ENCODE data around the gene PTGES3L. TPM values are rescaled to one million over a fixed set of nuclear protein-coding genes. Genes with fewer than 3 reads are reported as not detected.
A peak's percentile ranks its signal among the peaks of the same experiment; 100 is the strongest.

The PTGES3L gene
- total and polyA plus RNA-seq, 2 of the 13 experiments (the other 11 are each of a cell fraction or from before 2014, with no cell fraction given), result 1.2 to 2.9 TPM

DNA sequence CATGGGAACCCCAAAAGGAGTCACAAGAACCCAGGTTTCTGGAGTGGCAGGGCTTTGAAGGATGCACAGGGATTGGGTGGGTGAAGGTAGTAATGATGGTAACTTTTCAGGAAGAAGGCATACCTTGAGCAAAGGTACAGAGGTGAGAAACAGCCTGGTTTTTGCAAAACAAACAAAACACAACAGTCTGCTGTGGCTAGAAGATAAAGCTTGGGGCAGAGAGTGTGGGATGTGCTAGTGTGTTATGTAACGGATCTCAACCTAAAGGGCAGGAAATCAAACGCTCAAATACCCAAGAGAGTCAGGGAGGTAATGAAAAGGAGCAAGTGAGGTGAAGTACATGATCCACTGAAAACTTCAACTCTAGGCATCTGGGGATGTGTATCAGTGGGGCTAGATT is 4.6 kb downstream of the PTGES3L start (continued):
- TF ChIP-seq CHD2 (IDR thresholded peaks at IDR 0.05; ENCODE audit: low read depth, low read length), result no peak
- TF ChIP-seq SNRNP70 (IDR thresholded peaks at IDR 0.05; ENCODE audit: low read depth, low read length), result no peak
- TF ChIP-seq ZNF232 (CRISPR knock-in tag; IDR thresholded peaks at IDR 0.05; ENCODE audit: borderline replicate concordance), result no peak
- TF ChIP-seq, protein P1, sequence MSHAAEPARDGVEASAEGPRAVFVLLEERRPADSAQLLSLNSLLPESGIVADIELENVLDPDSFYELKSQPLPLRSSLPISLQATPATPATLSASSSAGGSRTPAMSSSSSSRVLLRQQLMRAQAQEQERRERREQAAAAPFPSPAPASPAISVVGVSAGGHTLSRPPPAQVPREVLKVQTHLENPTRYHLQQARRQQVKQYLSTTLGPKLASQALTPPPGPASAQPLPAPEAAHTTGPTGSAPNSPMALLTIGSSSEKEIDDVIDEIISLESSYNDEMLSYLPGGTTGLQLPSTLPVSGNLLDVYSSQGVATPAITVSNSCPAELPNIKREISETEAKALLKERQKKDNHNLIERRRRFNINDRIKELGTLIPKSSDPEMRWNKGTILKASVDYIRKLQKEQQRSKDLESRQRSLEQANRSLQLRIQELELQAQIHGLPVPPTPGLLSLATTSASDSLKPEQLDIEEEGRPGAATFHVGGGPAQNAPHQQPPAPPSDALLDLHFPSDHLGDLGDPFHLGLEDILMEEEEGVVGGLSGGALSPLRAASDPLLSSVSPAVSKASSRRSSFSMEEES (CRISPR knock-in tag; IDR thresholded peaks at IDR 0.05), result no peak
- no peak for TF ChIP-seq YEATS4 (CRISPR knock-in tag; IDR thresholded peaks at IDR 0.05; ENCODE audit: borderline replicate concordance)
- TF ChIP-seq CBFB (CRISPR knock-in tag; IDR thresholded peaks at IDR 0.05), result no peak
- no peak for TF ChIP-seq SKI (IDR thresholded peaks at IDR 0.05; ENCODE audit: partially characterized antibody)
- TF ChIP-seq ZNF790 (CRISPR knock-in tag; IDR thresholded peaks at IDR 0.05; ENCODE audit: borderline replicate concordance), result no peak
- TF ChIP-seq FOSL1 (CRISPR knock-in tag; IDR thresholded peaks at IDR 0.05; ENCODE audit: borderline replicate concordance), result no peak
- TF ChIP-seq SRY (CRISPR knock-in tag; IDR thresholded peaks at IDR 0.05), result no peak
- no peak for TF ChIP-seq GATAD1 (CRISPR knock-in tag; IDR thresholded peaks at IDR 0.05)
- no peak for TF ChIP-seq ONECUT2 (CRISPR knock-in tag; IDR thresholded peaks at IDR 0.05)
- TF ChIP-seq ZSCAN30 (CRISPR knock-in tag; IDR thresholded peaks at IDR 0.05), result no peak
- TF ChIP-seq ZNF644 (CRISPR knock-in tag; IDR thresholded peaks at IDR 0.05; ENCODE audit: low read depth), result no peak
- TF ChIP-seq MAFF (IDR thresholded peaks at IDR 0.05; ENCODE audit: low read depth, low read length), result no peak
- no peak for TF ChIP-seq CCAR2 (optimal IDR thresholded peaks at IDR 0.05; ENCODE audit: low read depth, low read length)
- TF ChIP-seq MTF2 (CRISPR knock-in tag; IDR thresholded peaks at IDR 0.05; ENCODE audit: borderline replicate concordance), result no peak
- 0 out of 2 replicates have a peak, but pooled peaks have one; percentile 22 for TF ChIP-seq PITX1 (CRISPR knock-in tag; IDR thresholded peaks at IDR 0.05)
- no peak for TF ChIP-seq AGO2 (optimal IDR thresholded peaks at IDR 0.05; ENCODE audit: low read depth, low read length)
- TF ChIP-seq ZMYM3 (CRISPR knock-in tag; IDR thresholded peaks at IDR 0.05), result no peak
- no peak for TF ChIP-seq ZNF282 (IDR thresholded peaks at IDR 0.05; ENCODE audit: partially characterized antibody)
- TF ChIP-seq, protein P2, sequence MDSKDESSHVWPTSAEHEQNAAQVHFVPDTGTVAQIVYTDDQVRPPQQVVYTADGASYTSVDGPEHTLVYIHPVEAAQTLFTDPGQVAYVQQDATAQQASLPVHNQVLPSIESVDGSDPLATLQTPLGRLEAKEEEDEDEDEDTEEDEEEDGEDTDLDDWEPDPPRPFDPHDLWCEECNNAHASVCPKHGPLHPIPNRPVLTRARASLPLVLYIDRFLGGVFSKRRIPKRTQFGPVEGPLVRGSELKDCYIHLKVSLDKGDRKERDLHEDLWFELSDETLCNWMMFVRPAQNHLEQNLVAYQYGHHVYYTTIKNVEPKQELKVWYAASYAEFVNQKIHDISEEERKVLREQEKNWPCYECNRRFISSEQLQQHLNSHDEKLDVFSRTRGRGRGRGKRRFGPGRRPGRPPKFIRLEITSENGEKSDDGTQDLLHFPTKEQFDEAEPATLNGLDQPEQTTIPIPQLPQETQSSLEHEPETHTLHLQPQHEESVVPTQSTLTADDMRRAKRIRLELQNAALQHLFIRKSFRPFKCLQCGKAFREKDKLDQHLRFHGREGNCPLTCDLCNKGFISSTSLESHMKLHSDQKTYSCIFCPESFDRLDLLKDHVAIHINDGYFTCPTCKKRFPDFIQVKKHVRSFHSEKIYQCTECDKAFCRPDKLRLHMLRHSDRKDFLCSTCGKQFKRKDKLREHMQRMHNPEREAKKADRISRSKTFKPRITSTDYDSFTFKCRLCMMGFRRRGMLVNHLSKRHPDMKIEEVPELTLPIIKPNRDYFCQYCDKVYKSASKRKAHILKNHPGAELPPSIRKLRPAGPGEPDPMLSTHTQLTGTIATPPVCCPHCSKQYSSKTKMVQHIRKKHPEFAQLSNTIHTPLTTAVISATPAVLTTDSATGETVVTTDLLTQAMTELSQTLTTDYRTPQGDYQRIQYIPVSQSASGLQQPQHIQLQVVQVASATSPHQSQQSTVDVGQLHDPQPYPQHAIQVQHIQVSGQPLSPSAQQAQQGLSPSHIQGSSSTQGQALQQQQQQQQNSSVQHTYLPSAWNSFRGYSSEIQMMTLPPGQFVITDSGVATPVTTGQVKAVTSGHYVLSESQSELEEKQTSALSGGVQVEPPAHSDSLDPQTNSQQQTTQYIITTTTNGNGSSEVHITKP (CRISPR knock-in tag; IDR thresholded peaks at IDR 0.05; ENCODE audit: low read depth), result no peak
- no peak for TF ChIP-seq ZNF569 (CRISPR knock-in tag; IDR thresholded peaks at IDR 0.05; ENCODE audit: borderline replicate concordance)
- no peak for TF ChIP-seq SNAPC2 (CRISPR knock-in tag; IDR thresholded peaks at IDR 0.05)

All from HepG2 (cell line).